Tibial artery (tissue), 4 donors: ENCODE data around the gene TP53I11.
A peak's percentile ranks its signal among the peaks of the same experiment; 100 is the strongest.

Experiments used
- DNase-seq, 2 donors: peaks; one replicate each; pipeline ENCODE4 v3.0.0-alpha.2; 2019
- H3K27ac ChIP-seq, 2 donors: fragments of 200-600 bp; sonication (generic) in 1 of 2; 1 replicate in 1 of 2; 2 replicates in 1 of 2; pipeline ENCODE4 v1.5.1; 2018 to 2019; ENCODE audit warnings: mild to moderate bottlenecking in 1 of 2
- H3K27me3 ChIP-seq, 2 donors: fragments of 200-600 bp; sonication (generic) in 1 of 2; one replicate each; pipeline versions ENCODE4 v1.5.1 to v1.6.0; 2016 to 2019
- H3K36me3 ChIP-seq, 3 donors: fragments of 200-600 bp; sonication (generic) in 2 of 3; one replicate each; pipeline ENCODE4 v1.5.1; 2016 to 2019; ENCODE audit warnings: mild to moderate bottlenecking in 2 of 3
- H3K4me1 ChIP-seq, 4 donors: fragments of 200-600 bp; sonication (generic) in 2 of 4; 1 replicate in 3 of 4; 2 replicates in 1 of 4; pipeline ENCODE4 v1.5.1; 2016 to 2019
- H3K4me3 ChIP-seq, 2 donors: fragments of 200-600 bp; sonication (generic) in 1 of 2; 1 replicate in 1 of 2; 2 replicates in 1 of 2; pipeline ENCODE4 v1.5.1; 2018 to 2019; ENCODE audit warnings: mild to moderate bottlenecking in 2 of 2
- H3K9me3 ChIP-seq, 3 donors: fragments of 200-600 bp; sonication (generic) in 1 of 3; one replicate each; pipeline ENCODE4 v1.5.1; 2016 to 2019
- intact Hi-C: fragments of 100-400 bp; cut with DNase I; formaldehyde crosslinking; loops from one replicate; pipeline ENCODE4 v1.15.0; 2023; ENCODE audit warnings: low total_unique reads
- TF ChIP-seq, protein P1 (sequence below), 2 experiments: fragments of 200-600 bp in 1 of 2; fragments of 450-650 bp in 1 of 2; IDR thresholded peaks; one replicate each; pipeline ENCODE4 v1.5.1; 2017 to 2019; ENCODE audit warnings: antibody characterized with exemption in 2 of 2, mild to moderate bottlenecking in 1 of 2, moderate library complexity in 1 of 2

Gene TP53I11

DNA sequence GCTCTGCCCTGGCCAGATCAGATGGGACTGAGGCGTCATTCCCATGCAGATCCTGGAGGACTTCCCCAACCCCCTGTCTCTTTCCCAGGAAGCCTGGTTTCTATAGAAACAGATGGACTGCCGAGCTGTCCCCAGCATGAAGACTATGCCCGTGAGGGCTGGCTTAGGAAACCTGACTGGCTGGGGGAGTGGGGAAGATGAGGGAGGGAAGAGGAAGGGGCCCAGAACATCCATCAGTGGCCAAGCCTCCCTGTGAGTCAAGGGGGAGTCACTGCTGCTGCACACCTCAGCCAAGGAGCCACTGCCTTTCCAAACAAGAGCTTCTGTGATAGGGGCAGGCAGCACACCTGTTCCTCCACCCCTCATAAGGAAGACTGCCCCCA, 5.8 kb downstream of the TP53I11 start:
- TF ChIP-seq, protein P1, sequence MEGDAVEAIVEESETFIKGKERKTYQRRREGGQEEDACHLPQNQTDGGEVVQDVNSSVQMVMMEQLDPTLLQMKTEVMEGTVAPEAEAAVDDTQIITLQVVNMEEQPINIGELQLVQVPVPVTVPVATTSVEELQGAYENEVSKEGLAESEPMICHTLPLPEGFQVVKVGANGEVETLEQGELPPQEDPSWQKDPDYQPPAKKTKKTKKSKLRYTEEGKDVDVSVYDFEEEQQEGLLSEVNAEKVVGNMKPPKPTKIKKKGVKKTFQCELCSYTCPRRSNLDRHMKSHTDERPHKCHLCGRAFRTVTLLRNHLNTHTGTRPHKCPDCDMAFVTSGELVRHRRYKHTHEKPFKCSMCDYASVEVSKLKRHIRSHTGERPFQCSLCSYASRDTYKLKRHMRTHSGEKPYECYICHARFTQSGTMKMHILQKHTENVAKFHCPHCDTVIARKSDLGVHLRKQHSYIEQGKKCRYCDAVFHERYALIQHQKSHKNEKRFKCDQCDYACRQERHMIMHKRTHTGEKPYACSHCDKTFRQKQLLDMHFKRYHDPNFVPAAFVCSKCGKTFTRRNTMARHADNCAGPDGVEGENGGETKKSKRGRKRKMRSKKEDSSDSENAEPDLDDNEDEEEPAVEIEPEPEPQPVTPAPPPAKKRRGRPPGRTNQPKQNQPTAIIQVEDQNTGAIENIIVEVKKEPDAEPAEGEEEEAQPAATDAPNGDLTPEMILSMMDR (IDR thresholded peaks at IDR 0.05) = no peak
- no peak overlapping the region for H3K4me3 ChIP-seq
- no peak overlapping the region for H3K27ac ChIP-seq
- H3K4me1 ChIP-seq = peaks cover 0 to 53% (median 28%) of the 10 kb centered on the region in 4 donors
- H3K36me3 ChIP-seq = peaks cover 0 to 6% (median 0%) of the 10 kb centered on the region in 3 donors
- no peaks in the 10 kb centered on the region for H3K9me3 ChIP-seq
- intact Hi-C loops = loop anchor here (5.0 to 10.0 kb wide), 2 partner anchors 152 to 390 kb away; no protein-coding TSS in a partner anchor
- no peaks in the 10 kb centered on the region for H3K27me3 ChIP-seq
- DNase-seq = no peak

DNA sequence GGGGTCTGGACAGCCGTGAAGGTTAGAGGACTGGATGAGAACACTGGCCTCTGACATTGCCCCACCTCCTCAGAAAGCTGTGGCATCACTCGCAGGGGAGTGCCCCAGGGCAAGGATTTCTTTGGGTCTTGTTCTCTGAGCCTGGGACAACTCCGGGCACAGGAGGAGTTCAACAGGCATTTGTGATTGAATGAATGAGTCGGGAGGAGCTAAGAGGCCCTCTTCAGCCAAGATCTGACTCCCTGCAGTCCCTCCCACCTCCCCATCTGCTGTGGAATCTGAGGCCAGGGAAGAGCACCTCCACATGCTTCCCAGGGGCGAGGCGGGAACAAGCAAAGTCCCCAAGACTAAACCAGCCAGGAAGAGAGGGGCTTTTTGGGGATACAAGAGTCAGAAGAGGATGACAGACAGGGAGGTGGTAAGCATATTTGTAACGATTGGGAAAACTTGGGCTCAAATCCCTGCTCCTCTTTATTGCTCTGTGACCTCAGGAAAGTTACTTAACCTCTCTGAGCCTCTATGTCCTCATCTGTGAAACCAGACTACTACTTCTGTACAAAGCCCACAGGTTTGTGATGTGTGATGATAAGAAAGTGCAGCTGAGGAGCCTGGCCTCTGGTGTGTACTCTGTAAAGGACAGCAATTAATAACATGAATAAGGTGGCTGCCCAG, 6.4 kb downstream of the TP53I11 start:
- peaks cover 0 to 6% (median 0%) of the 10 kb centered on the region in 3 donors for H3K36me3 ChIP-seq
- intact Hi-C loops = loop anchor here (10.0 kb wide), 1 partner anchor 390 kb away; no protein-coding TSS in a partner anchor
- no peak overlapping the region for H3K27ac ChIP-seq
- H3K9me3 ChIP-seq = no peaks in the 10 kb centered on the region
- DNase-seq = no peak
- H3K4me1 ChIP-seq = peaks cover 0 to 49% (median 23%) of the 10 kb centered on the region in 4 donors
- no peaks in the 10 kb centered on the region for H3K27me3 ChIP-seq
- H3K4me3 ChIP-seq = no peak overlapping the region
- TF ChIP-seq, protein P1 (IDR thresholded peaks at IDR 0.05) = no peak

DNA sequence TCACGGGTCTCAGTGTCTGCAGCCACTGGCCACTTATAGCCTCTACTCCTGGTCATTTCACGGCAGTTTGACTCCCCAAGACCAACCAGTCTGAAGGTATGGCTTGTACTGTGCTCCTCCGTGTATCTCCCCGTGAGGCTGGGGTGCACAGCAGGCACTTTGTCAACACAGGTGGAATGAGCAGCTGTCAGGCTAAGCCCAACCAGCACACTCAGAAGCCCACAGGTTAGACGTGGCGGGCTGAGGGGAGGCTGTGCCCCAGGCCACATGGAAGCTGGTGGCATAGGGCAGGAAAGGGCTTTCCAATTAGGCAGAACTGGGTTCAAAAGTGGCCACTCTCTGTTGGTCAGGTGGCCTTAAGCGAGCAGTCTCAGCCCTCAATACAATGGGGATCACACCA, 7.0 kb downstream of the TP53I11 start:
- TF ChIP-seq, protein P1 (IDR thresholded peaks at IDR 0.05) = no peak
- H3K9me3 ChIP-seq = no peaks in the 10 kb centered on the region
- intact Hi-C loops = loop anchor here (10.0 kb wide), 1 partner anchor 391 kb away; no protein-coding TSS in a partner anchor
- no peak overlapping the region for H3K4me3 ChIP-seq
- no peak overlapping the region for H3K27ac ChIP-seq
- no peaks in the 10 kb centered on the region for H3K27me3 ChIP-seq
- H3K4me1 ChIP-seq = peaks cover 0 to 44% (median 18%) of the 10 kb centered on the region in 4 donors
- H3K36me3 ChIP-seq = peaks cover 0 to 6% (median 0%) of the 10 kb centered on the region in 3 donors
- DNase-seq = no peak

DNA sequence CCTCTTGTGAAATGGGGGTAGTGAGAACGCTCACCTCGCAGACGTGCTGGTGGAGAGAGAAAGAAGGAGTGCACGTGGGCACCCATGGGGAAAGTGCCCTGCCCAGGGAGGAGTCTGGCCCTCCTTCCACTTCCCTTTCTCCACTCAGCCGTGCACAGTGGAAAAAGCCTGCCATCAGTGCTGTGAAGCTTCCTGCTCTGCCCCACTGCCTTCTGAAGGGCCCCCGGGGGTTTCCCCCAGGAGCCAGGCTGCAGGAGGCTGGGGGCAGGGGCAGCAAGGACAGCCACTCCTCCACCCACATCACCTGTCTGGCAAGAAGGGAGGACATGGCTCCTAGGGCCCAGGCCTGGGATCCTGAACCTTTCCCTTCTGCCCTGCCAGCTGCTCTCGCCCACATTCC, 7.6 kb downstream of the TP53I11 start:
- TF ChIP-seq, protein P1 (IDR thresholded peaks at IDR 0.05) = no peak
- Histone ChIP-seq H3K27ac (no peak overlapping the region), H3K4me1 (peaks cover 0 to 39% (median 16%) of the 10 kb centered on the region in 4 donors), H3K9me3 (no peaks in the 10 kb centered on the region), H3K27me3 (no peaks in the 10 kb centered on the region), H3K36me3 (peaks cover 0 to 11% (median 0%) of the 10 kb centered on the region in 3 donors), H3K4me3 (no peak overlapping the region)
- intact Hi-C loops = loop anchor here (10.0 kb wide), 1 partner anchor 392 kb away; no protein-coding TSS in a partner anchor
- DNase-seq = peak in 1 of 2 donors; percentile 35

DNA sequence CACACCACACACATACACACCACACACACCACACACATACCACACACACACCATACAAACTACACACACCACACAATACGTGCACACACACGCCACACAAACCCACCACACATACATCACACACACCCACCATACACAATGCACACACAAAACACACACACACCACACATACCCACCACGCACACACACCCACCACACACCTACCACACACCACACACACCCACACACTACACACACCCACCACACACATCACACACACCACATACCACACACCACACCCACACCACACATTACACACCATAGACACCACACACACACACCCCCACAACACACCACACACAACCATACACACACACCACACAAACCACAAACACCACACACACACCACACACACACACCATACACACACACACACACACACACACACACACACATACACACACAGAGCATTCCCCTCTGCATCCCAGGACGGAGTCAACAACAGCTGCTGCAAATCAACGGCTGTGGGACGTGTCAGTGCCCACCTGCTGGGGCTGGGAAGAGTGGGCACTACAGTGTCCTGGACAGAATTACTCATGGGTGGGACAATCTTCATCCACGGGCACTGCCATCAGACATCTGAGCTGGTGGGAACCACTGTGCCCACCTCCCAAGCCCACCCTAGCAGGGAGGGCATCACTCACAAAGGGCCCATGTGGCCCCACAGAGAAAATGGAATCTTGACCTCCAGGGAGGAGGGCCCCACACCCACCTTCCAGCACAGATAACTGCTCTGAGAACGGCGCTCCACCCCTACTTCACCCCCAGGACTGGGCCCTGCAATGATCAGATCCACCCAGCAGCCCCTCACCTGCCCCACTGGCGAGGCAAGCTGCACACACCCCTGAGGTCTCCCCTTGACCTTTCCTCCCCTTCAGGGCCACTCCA, 8.4 kb downstream of the TP53I11 start:
- Histone ChIP-seq H3K4me3 (no peak overlapping the region), H3K27me3 (no peaks in the 10 kb centered on the region), H3K27ac (no peak overlapping the region), H3K9me3 (no peaks in the 10 kb centered on the region), H3K36me3 (peaks cover 0 to 19% (median 7%) of the 10 kb centered on the region in 3 donors), H3K4me1 (peaks cover 0 to 31% (median 16%) of the 10 kb centered on the region in 4 donors)
- intact Hi-C loops = loop anchor here (10.0 kb wide), 1 partner anchor 393 kb away; no protein-coding TSS in a partner anchor
- DNase-seq = no peak
- TF ChIP-seq, protein P1 (IDR thresholded peaks at IDR 0.05) = no peak
